Measurements from ENCODE around the gene HOXD11. TPM values are rescaled to one million over a fixed set of nuclear protein-coding genes. Genes with fewer than 3 reads are reported as not detected.

HOXD11 gene
- total RNA-seq, 2 donors from 2014 or later: not detected

DNA sequence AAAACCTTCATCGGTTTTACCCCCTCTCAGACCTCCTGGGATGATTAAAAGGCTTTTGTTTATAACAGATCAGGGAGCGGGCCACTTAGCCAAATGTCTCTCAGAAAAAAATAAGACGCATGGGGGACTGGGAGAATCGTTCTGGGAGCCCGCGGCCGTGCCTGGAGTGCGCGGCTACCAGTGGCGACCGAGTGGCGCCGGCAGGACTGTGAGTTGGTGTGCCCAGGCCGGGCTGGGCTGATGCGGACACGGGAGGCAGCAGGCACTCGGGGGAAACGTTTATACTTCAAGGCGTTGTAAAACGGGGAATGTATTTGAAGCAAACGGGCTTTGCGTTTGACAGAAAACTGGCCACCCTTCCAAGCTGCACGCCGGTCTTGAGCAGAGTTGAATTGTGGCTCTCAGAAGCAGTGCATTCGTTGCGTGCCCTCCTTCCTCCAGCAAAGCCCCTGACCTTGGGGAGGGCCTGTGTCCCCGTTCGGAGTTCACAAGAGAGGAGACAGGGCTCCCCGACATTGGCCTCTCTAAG, 4.8 kb downstream of the HOXD11 start:
- DNase-seq (ENCODE audit: low spot score): no peak
- peaks cover 0 to 25% of the 10 kb centered on the region in 2 donors for H3K4me1 ChIP-seq
- H3K27me3 ChIP-seq: peaks cover 79 to 89% of the 10 kb centered on the region in 2 donors
- no peaks in the 10 kb centered on the region for H3K9me3 ChIP-seq
- no peak overlapping the region for H3K4me3 ChIP-seq
- TF ChIP-seq, protein P1, sequence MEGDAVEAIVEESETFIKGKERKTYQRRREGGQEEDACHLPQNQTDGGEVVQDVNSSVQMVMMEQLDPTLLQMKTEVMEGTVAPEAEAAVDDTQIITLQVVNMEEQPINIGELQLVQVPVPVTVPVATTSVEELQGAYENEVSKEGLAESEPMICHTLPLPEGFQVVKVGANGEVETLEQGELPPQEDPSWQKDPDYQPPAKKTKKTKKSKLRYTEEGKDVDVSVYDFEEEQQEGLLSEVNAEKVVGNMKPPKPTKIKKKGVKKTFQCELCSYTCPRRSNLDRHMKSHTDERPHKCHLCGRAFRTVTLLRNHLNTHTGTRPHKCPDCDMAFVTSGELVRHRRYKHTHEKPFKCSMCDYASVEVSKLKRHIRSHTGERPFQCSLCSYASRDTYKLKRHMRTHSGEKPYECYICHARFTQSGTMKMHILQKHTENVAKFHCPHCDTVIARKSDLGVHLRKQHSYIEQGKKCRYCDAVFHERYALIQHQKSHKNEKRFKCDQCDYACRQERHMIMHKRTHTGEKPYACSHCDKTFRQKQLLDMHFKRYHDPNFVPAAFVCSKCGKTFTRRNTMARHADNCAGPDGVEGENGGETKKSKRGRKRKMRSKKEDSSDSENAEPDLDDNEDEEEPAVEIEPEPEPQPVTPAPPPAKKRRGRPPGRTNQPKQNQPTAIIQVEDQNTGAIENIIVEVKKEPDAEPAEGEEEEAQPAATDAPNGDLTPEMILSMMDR (IDR thresholded peaks at IDR 0.05): no peak
- H3K27ac ChIP-seq: no peak overlapping the region
- no peaks in the 10 kb centered on the region for H3K36me3 ChIP-seq

DNA sequence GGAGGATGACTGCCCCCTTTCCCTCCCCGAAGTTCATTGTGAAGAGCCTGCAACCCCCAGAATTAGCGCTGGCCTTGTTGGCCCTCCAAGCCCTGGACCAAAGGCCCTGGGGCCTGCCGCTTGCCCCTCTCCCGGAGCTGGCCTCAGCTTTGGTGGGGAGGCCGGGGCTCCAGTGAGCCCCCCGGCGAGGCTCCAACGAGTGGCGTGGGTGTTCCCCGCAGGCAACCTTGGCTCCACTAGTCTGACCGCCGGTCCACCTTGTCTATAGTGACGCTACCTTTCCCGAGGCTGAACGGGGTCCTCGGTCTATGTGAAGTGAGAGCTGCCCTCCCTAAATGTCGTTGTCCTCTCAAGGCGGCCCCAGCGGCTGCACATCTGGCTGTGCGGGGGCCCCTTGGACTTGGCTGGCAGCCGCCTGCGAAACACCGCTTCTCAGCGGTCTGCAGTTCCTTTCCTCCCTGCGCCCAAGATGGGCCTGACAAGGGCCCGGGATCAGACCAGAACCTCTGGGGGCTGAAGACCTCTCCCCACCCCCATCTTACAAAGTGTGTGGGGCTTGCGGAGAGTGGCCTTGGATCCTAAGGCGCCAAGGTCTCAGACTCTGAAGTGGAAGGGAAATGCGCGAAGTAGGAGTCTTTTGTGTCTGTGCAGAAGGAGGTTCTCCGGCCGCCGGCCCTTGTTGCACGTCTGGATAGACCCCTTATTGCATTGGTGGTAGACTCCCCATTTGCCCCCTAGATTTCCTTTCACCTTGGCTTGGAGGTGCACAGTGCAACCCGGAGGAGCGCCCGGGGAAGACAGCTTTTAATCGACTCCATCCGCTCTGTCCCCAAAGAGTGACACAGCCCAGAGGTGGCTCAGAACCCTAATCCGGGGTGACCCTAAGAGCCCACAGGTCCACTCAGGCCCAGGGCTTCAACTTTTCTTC, 5.6 kb downstream of the HOXD11 start:
- H3K4me1 ChIP-seq: peaks cover 0 to 20% of the 10 kb centered on the region in 2 donors
- peaks cover 83 to 92% of the 10 kb centered on the region in 2 donors for H3K27me3 ChIP-seq
- no peaks in the 10 kb centered on the region for H3K9me3 ChIP-seq
- TF ChIP-seq, protein P1 (IDR thresholded peaks at IDR 0.05): no peak
- H3K36me3 ChIP-seq: no peaks in the 10 kb centered on the region
- H3K4me3 ChIP-seq: no peak overlapping the region
- H3K27ac ChIP-seq: no peak overlapping the region
- DNase-seq (ENCODE audit: low spot score): no peak

DNA sequence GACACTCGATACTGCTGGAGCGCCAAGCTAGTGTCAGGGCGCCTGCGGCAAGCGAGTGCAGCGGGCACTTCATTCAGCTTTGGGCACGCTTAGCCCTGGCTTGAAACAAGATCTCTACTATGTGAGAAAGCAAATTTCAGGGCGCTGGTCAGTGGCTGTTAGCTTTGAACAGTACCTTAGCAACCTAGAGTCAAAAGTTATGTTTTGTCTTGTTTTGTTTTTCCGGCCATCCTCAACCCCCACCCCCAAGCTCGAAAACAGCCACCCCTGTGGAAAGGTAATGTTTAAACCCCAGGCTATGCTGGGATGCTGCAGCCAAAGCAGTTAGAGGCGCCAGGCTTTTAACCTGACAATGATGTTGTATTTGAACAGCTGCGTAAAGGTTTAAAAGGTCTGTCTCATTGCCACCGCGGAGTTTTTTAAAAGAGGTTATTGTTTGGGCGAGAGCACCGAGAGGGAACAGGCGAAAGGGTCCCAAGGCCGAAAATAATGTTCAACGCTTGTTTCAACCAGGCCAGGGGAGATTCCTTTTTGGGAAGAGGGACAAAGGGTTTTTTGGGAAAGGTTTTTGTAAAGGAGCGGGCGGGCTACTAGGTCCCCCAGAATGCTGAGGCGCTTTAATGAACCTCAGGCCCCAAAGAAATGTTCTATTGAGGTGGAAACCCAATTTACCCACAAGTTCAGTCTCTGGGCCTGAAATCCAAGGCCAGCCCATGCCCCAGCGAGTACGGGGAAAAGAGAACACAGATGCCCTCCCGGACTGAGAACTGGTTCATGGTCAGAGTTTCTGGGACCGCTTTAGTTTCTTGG, 7.2 kb downstream of the HOXD11 start:
- TF ChIP-seq, protein P1 (IDR thresholded peaks at IDR 0.05): no peak
- H3K4me1 ChIP-seq: peaks cover 0 to 6% of the 10 kb centered on the region in 2 donors

DNA sequence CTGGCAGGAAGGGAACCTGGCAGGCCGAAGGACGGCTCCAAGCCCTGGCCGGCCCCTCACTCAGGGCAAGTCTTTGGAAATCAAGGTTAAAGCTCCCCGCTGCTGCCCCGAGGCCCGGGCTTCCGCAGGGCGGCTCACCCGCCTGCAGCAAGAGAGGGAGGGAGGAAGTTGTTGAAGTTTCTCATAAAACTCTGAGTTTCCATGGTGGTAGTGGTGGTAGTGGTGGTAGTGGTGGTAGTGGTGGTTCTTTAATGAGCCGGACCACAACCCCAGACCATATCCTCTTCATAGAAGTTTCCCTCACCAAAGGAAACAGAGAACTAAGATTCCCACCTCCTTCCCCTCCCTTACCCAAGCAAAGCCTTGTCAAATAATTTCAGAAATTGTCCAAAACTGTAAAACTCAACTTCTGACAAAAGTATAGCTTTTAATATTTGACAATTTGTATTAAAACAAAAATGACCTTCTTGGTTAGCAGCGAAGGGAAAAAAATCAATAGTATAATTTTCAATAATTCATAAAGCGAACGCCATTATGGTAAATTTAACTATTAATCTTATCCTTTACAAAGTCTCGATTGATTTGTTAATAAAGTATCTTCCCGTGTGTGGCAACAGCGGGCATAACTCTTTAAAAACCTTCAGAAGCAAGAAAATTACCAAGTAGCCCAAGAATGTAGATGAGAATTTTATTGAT, 8.0 kb downstream of the HOXD11 start:
- Histone ChIP-seq H3K27ac (no peak overlapping the region), H3K4me1 (peaks cover 0 to 6% of the 10 kb centered on the region in 2 donors), H3K9me3 (peaks cover 0 to 4% of the 10 kb centered on the region in 2 donors), H3K4me3 (no peak overlapping the region), H3K36me3 (no peaks in the 10 kb centered on the region), H3K27me3 (peaks cover 87 to 91% of the 10 kb centered on the region in 2 donors)
- no peak for DNase-seq (ENCODE audit: low spot score)
- TF ChIP-seq, protein P1 (IDR thresholded peaks at IDR 0.05): no peak

More for the DNA sequence above, 7.2 kb downstream of the HOXD11 start:
- Histone ChIP-seq H3K27ac (no peak overlapping the region), H3K9me3 (peaks cover 0 to 4% of the 10 kb centered on the region in 2 donors), H3K27me3 (peaks cover 87 to 92% of the 10 kb centered on the region in 2 donors), H3K4me3 (no peak overlapping the region), H3K36me3 (no peaks in the 10 kb centered on the region)
- DNase-seq (ENCODE audit: low spot score): no peak

Measured in right atrium auricular region (tissue), 2 donors.